NCI-H187 (cell line): ENCODE data around the gene UBTD2.

Source experiments
- DNase-seq, 2 experiments: peaks; one replicate each; lab custom pipeline; 2025; lab: John Stamatoyannopoulos, UW

Gene UBTD2

GRCh38 chr5:172194985-172195774 lies 88.4 kb downstream of the UBTD2 start:
- no peak for DNase-seq

DNA sequence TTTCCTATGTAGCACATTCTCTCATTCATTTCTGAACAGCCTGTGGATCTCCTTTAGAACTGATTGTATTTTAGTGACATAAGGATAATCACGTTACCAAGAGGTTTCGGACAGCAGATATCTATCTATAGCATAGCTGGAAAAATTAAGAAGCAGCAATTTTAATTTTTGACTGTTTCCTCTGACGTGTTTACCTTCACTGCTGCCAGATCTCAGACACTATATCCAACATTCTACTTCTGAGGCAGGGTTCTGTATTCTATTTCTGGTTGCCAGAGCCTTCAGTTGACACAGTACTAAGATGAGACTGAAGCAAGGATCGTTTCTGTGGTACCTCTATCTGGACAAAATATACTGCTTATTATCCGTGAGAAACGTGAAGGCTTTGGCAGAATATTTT lies 89.7 kb downstream of the UBTD2 start, which contains the start of gene EFCAB9:
Gene EFCAB9, plus strand, starts transcription at position 301 of the 400 bp plus-strand sequence. Its CDS starts 1 bp downstream, at position 302.
- DNase-seq = no peak

GRCh38 chr5:172189693-172190296 lies 93.8 kb downstream of the UBTD2 start:
- DNase-seq = no peak

- DNase-seq = no peak
These were observed 94.5 kb downstream of the UBTD2 start for GRCh38 chr5:172188893-172189692.

DNA sequence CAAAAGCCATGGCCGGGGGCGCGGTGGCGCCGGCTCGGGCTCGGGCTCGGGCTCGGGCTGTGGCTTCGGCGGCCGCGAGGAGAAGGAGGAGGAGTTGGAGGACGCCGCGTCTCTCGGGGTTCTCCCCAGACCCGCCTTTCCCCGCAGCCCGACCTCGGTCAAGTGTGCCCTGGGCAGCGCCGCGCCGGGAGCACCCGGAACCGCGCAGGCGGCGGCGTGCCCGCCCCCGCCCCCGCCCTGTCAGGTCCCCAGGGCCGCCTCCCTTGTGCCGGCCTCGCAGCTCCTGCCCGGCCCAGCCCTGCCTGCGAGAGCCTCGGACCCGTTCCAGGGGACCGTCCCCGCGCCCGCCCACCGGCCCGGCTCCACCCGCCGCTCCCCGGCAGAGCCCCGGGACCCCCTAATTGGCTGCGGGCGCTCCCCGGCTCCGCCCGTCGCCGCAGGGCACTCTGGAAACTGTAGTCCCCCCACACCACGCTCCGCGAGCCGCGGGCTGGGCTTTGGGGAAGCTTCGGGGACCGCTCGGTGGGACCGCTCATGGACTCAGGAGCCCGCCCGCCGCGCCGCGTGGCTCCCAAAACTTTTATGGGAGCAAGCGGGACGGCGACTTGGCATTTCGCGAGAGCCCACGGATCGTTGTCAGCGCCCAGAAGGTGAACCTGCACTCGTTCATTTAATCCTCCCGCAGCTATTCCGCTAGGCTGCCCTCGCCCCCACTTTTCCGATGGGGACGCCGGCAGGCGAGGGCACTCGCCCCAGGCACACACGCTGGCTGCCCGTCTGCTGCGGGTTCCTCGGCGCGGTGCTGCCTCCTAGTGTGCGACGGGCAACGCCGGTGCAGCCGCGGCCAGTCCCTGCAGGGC lies 95.3 kb downstream of the UBTD2 start, which contains the start of gene STK10:
Gene STK10, minus strand, starts transcription at position 192 of the 860 bp plus-strand sequence. Its CDS starts 182 bp downstream, at position 10.
- peak; percentile 33 to 61 for DNase-seq

DNA sequence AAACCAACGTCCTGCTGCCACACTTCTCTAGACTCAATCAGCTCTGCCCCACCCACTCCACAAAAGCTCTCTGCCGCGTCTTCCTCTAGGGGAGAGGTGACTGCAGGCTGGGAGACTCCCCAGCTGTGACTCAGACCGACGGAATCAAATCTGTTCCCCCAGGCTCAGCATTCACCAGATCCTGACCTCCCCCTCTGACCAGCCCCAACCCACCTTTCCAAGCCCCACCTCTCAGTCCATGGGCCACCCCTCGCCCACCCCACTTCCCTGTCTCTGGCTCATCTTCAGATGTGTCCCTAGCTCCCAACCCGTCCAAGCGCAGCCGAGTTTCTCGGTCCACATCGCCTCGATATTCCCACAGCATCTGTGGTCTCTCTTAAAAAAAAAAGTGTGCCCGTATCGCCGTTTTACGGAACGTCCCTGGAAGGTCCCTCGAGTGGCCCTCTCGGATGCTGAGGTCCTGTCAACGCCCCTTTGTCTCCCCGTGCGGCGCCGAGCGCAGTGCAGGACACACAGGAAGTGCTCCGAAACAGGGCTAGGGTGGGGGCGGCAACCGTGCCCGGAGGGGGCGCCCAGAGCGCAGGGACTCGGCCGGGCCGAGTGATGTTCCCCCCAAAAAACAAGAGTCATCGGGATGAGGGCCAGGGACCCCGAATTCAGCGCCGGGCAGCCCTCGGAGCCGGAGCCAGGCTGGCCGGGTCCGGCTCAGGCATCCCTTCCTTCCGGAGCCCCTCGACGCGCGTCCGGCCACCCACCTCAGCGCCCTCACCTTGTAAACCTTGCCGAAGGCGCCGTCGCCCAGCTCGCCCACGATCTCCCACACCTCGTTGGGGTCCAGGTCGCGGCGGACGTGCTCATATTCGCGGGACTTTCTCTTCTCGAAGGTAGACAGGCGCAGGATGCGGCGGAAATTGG lies 96.2 kb downstream of the UBTD2 start:
- peak in 1 of 2 experiments; percentile 3 for DNase-seq

GRCh38 chr5:172186114-172186695 lies 97.4 kb downstream of the UBTD2 start:
- DNase-seq = no peak

DNA sequence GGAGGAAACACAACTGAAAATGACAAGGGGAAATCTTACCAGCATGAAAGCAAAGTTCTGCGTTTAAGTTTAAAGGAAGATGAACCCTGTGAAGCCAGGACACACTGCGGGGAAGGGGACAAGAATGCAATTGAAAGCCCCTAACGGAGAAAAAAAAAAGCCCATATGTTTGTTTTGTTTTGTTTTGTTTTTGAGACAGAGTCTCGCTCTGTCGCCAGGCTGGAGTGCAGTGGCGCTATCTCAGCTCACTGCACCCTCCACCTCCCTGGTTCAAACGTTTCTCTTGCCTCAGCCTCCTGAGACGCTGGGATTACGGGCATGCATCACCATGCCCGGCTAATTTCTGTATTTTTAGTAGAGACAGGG lies 98.5 kb downstream of the UBTD2 start:
- DNase-seq = no peak

DNA sequence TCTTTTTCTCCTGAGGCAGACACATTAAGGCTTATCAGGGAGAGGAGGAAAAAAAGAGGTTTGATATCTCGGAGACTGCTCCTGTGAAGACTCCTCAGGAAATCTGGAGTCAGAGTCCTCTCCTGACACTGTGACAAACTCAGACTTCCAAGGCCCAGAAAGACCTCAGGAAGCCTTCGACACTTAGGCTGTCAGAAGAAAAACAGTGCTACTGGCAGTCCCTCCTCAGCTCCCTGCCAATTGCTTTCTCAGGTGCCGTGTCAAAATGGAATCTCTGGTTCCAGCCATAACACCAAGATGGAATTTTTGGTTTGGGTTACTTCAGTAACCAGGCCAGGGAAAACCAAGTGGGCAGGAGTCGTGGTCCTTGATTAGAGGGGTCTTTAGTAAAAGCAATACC lies 99.7 kb downstream of the UBTD2 start:
- no peak for DNase-seq

DNA sequence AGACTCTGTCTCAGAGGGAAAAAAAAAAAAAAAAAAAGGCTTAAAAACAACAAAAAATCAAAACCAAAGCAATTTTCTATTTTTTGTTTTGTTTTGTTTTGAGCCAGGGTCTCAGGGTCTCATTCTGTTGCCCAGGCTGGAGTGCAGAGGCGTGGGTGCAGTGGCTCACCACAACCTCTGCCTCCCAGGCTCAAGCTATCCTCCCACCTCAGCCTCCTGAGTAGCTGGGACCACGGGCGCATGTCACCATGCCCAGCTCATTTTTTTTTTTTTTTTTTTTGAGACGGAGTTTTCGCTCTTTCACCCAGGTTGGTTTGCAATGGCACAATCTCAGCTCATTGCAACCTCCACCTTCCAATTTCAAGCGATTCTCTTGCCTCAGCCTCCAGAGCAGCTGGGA lies 101.3 kb downstream of the UBTD2 start:
- DNase-seq = no peak

GRCh38 chr5:172180936-172181335 lies 102.6 kb downstream of the UBTD2 start:
- DNase-seq = no peak

DNA sequence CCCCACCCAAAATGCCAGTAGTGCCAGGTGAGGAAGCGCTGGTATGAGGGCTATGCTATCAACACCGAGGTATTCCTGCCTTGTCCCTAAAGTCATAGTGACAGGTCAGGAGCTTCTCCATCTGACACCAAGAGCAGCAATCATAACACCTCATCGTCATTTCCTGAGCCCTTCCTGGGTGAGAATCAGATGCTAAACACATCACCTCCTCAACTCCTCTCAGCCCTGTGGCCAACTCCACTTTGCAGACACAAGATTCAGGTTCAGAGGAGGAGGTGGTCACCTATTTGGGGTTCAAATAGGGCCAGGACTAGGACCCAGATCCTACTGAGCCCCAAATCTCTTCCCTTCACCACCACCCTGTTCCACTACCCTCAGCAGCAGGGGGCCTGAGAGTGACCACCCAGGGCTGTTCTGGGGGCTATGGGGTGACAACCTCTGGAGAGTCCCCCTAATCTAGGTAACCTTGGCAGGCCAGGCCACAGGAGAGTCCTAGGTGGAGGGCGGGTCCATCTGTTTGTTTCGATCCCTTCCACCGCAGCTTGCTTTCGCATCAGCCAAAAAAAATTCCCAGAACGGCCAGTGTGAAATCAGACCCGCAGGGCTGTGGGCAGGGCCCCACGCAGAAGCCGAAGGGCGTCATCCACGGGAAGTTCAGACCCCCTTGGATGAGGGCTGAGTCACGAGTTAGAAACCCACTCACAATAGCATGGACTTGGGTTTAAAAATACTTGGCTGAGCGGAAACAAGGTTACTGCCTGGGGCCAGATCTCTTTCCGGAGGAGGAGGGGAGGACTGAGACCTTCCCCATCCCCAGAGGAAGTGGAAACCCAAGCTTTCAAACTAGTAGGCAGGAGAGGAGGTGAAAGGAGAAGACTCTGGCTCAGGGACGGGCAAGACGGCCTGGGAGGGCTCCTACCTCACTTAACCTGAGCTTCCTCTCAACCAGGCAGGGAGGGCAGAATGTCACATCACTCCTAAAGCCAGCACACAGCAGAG lies 104.3 kb downstream of the UBTD2 start:
- DNase-seq = no peak

DNA sequence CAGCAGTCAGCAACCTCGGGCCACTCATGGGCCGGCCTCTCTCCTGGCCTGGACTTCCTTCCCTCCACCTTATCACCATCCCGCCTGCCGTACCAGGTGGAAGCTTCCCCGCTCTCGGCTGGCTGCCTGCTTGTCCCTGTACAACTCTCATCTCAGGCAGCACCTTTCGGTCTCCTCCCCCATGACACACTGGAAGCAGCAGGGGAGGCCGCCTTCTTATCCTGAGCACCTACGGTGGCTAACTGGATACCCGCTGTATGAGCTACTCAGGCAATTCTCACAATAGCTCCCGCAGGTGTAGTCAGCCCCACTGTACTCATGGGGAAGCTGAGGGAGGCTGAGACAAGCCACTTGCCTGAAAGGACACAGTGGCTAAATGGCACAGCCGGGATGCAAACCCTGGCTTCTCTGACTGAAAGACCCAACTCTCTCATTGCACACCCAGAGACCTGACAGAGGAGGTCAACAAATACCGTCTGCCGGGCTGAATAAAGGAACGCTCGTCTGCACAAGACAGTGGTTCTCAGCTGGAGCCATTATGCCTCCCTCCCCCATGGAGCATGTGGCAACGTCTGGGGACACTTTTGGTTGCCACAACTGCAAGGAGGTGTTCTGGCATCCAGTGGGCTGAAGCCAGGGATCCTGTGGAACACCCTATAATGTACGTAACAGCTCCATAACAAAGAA lies 105.1 kb downstream of the UBTD2 start:
- DNase-seq = no peak

- DNase-seq = no peak
These were observed 106.4 kb downstream of the UBTD2 start for GRCh38 chr5:172177176-172177575.

DNA sequence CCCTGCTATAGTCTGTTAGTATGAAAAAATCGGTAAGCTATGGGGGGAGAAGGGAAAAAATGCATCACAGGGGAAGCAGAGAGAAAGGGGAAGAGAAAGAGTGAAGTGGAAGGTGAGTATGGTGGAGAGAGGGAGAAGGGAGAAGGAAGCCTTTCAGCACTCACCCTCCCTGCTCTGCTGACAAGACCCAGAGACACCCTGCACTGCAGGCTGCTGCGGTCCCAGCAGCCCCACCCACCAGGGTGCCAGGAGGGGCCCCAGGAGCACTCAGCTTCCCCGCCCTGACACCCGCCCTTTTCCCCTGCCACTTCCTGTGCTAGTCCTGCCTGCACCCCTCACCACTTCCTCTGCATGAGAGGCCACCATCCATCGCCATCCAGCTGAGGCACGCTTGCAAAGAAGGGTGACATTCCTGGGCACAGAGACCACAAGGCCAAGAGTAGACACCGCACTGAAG lies 108.3 kb downstream of the UBTD2 start:
- no peak for DNase-seq

DNA sequence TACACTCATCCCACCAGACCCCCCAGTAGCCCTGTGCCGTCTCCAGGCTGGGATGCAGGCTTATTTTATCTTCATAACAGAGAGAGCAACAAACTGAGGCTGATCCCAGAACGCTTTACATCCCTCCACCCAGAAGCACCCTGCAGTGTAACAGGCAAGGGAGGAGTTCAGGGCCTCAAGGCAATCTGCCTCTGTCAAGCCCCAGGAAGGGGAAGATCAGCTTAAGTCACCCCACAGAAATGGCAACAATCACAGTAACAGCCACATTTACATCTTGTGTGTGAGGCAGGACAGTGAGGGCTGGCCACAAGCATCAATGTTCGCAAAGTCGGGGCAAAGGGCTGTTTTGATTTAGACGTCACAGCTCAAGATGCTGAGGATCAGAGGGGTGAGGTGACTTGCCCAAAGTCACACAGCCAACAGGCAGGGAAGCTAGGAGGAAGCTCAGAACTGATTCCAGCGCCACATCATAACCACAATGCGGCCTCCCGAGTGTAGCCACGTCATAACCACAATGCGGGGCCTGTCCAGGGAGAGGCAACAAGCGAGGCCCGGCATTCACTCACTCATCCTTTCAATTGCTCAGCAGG lies 109.9 kb downstream of the UBTD2 start:
- DNase-seq = no peak

DNA sequence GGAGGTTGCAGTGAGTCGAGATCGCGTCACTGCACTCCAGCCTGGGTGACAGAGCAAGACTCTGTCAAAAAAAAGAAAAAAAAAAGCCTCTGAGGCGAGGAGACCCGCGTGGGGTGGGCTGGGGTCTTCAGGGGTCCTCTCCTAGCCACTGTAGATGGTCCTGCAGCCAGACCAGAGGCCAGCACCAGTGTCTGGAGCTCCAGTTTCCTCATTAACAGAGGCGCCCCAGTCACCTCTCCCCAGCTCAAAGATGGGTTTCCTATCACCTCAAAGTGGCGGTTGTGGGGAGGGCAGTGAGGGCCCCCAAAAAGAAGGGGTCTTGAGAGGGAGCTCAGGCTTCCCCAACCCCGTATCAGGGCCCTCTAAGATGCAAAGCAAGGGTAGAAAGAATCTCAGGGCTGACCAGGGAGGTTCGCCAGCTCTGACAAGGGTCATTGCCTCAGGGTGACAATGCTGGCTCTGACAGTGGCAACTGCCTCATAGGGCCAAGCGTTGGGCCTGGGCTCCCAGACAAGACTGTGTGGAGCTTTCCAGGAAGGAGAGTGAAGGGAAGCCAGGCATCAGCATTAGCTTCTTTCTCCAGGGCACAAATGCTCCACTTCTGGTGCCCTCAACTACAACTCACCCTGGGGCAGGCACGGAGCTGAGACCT lies 110.5 kb downstream of the UBTD2 start:
- no peak for DNase-seq
